ENCODE results near the gene TEX2.

DNA sequence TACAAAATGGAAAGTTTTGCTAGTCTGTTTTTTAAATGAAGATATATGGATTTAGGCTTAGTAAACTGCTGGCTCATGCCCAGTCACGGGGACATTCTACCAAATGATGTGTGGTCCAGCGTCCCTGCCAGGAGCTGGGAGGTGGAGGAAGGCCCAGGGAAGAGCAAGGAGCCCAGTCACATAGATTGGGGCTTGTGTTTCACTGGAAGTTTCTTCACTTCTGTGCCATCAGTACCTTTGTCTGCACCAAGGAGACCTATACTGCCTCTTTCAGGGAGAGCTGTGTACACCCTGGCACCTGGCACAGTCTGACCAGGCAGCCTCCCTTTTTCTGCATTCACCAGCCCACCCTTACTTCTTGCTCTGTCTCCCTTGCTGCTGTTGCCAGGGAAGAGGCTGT is 100.5 kb downstream of the TEX2 start:
- TF ChIP-seq, protein P1, sequence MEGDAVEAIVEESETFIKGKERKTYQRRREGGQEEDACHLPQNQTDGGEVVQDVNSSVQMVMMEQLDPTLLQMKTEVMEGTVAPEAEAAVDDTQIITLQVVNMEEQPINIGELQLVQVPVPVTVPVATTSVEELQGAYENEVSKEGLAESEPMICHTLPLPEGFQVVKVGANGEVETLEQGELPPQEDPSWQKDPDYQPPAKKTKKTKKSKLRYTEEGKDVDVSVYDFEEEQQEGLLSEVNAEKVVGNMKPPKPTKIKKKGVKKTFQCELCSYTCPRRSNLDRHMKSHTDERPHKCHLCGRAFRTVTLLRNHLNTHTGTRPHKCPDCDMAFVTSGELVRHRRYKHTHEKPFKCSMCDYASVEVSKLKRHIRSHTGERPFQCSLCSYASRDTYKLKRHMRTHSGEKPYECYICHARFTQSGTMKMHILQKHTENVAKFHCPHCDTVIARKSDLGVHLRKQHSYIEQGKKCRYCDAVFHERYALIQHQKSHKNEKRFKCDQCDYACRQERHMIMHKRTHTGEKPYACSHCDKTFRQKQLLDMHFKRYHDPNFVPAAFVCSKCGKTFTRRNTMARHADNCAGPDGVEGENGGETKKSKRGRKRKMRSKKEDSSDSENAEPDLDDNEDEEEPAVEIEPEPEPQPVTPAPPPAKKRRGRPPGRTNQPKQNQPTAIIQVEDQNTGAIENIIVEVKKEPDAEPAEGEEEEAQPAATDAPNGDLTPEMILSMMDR (IDR thresholded peaks at IDR 0.05; ENCODE audit: insufficient read depth, low read length, poor library complexity, severe bottlenecking), result no peak
- TF ChIP-seq EZH2phosphoT487 (conservative IDR thresholded peaks at IDR 0.05; ENCODE audit: low read length), result no peak

All from SU-DHL-6 (cell line).